GM12891 (cell line): Measurements from ENCODE around the gene SENP1.

Experiments
- POLR2A ChIP-seq: IDR thresholded peaks from 2 replicates; pipeline ENCODE4 v1.6.1; 2011; ENCODE audit warnings: low read depth, low read length, control low read depth
- POLR2AphosphoS5 ChIP-seq: IDR thresholded peaks from 2 replicates; pipeline ENCODE4 v1.6.1; 2011; ENCODE audit warnings: low read depth, low read length, control low read depth

DNA sequence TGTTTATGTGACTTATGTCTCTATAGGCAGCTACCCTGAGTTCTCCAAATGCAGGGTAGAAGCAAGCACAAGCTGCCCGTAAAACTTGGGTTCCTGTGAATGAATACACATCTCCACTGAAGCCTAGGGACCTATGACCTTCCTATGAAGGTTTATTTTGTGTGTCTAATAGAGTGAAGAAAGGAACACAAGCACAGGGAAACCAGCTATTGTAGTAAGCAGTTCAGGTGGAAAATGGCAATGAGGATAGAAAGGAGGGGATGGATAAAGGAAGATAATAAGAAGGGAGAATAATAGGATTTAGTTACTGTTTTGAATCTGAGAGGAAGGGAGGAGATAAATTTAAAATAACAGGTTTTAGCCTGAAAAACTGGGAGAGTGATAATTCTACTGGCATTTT, 15.6 kb upstream of the SENP1 start:
- TF ChIP-seq POLR2AphosphoS5 (no peak), POLR2A (no peak)
